Ishikawa (cell line): ENCODE measurements around the gene FCN3.
A peak's percentile ranks its signal among the peaks of the same experiment; 100 is the strongest.

Experiments
- CEBPB ChIP-seq: IDR thresholded peaks from 2 replicates; pipeline ENCODE4 v1.6.1; 2012
- CREB1 ChIP-seq: IDR thresholded peaks from 2 replicates; pipeline ENCODE4 v1.6.1; 2012; ENCODE audit warnings: low read depth
- EGR1 ChIP-seq: IDR thresholded peaks from 2 replicates; pipeline ENCODE4 v1.6.1; 2012
- EP300 ChIP-seq: IDR thresholded peaks from 2 replicates; pipeline ENCODE4 v1.6.1; 2012; ENCODE audit warnings: borderline replicate concordance
- FOXM1 ChIP-seq: IDR thresholded peaks from 2 replicates; pipeline ENCODE4 v1.6.1; 2012; ENCODE audit warnings: low read depth, borderline replicate concordance
- NFIC ChIP-seq: IDR thresholded peaks from 2 replicates; pipeline ENCODE4 v1.6.1; 2012
- RAD21 ChIP-seq: IDR thresholded peaks from 2 replicates; pipeline ENCODE4 v1.6.1; 2012; ENCODE audit warnings: low read depth
- REST ChIP-seq: IDR thresholded peaks from 2 replicates; pipeline ENCODE4 v1.6.1; 2012; ENCODE audit warnings: low read depth, mild to moderate bottlenecking
- TAF1 ChIP-seq: IDR thresholded peaks from 2 replicates; pipeline ENCODE4 v1.6.1; 2012; ENCODE audit warnings: low read depth, mild to moderate bottlenecking
- TCF12 ChIP-seq: IDR thresholded peaks from 2 replicates; pipeline ENCODE4 v1.6.1; 2012; ENCODE audit warnings: low read depth
- TEAD4 ChIP-seq: IDR thresholded peaks from 2 replicates; pipeline ENCODE4 v1.6.1; 2012
- YY1 ChIP-seq: IDR thresholded peaks from 2 replicates; pipeline ENCODE4 v1.6.1; 2012; ENCODE audit warnings: low read depth
- ZBTB7A ChIP-seq: IDR thresholded peaks from 2 replicates; pipeline ENCODE4 v1.6.1; 2012; ENCODE audit warnings: low read depth
- TF ChIP-seq, protein P1 (sequence below): IDR thresholded peaks from 2 replicates; pipeline ENCODE4 v1.6.1; 2012
- TF ChIP-seq, protein P2 (sequence below): IDR thresholded peaks from 2 replicates; pipeline ENCODE4 v1.6.1; 2012

The FCN3 gene

DNA sequence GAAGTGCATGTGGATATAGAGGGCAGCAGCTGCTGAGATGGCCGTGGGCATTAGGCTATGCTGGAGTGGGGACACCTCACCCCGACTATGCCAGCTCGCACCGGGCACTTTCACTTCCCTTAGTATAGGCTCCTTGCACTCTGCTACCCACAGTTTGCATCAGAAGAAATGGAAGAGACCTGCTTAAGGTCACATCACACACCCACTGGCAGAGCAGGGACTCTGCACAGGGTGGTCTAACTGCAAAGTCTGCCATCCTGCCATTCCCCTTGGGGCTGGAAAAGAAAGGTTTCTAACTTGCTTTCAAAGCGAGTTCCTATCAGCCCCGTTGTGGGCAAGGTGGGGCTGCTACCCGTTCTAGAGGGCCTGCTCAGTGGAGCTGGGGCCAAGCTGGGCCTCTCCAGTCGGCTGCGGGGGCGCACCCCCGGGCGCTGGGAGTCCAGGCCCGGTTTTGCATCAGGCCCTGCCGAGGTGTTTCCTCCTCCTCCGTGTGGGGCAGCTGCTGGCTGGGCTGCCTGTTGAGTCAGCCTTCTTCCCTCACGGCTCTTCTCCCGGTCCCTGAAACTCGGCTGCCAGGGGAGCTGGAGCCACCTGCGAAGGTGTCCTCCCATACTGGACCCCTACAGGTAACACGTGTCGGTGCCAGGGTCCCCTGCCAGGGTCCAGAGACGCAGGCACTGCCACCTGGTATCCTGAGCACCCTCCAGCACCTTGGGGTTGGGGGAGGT, 32.9 kb downstream of the FCN3 start, which contains the start of gene SYTL1:
SYTL1 (plus strand) TSS at position 498 of the 728 bp plus-strand sequence. CDS start 3,313 bp downstream, outside the sequence.
- TF ChIP-seq EP300 (peak; percentile 47; the same call in 1 of the 2 replicates), CREB1 (no peak), CEBPB (no peak), RAD21 (no peak), TCF12 (0 out of 2 replicates have a peak, but pooled peaks have one; percentile 54), ZBTB7A (peak; percentile 68; the same call in 1 of the 2 replicates), TAF1 (peak; percentile 58; the same call in 1 of the 2 replicates), FOXM1 (no peak), TEAD4 (0 out of 2 replicates have a peak, but pooled peaks have one; percentile 25), EGR1 (peak; percentile 80), YY1 (peak; percentile 57; the same call in 1 of the 2 replicates)
- TF ChIP-seq, protein P1, sequence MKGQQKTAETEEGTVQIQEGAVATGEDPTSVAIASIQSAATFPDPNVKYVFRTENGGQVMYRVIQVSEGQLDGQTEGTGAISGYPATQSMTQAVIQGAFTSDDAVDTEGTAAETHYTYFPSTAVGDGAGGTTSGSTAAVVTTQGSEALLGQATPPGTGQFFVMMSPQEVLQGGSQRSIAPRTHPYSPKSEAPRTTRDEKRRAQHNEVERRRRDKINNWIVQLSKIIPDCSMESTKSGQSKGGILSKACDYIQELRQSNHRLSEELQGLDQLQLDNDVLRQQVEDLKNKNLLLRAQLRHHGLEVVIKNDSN = no peak
- TF ChIP-seq, protein P2, sequence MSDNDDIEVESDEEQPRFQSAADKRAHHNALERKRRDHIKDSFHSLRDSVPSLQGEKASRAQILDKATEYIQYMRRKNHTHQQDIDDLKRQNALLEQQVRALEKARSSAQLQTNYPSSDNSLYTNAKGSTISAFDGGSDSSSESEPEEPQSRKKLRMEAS = peak; percentile 73; the same call in 1 of the 2 replicates

GRCh38 chr1:27339213-27339612, 35.4 kb downstream of the FCN3 start:
- TF ChIP-seq ZBTB7A = no peak
- no peak for TF ChIP-seq EP300
- no peak for TF ChIP-seq YY1

DNA sequence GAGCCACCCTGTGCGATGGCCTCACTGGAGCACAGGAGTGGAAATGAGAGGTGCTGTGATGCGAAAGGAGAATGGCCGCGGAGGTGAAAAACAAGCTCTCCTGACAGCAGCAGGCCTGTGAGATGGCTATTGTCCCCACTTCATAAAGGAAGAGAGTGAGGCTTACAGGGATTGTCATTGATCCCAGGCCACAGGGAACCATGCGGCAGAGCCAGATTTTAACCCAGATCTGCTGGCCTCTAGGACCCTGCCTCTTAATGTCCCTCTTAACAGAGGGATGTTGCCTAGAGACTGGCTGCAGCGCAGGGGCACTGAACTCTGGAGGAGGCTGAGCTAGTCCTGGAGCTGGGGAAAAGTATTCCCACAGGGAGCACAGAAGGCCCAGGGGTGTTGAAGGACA, 35.9 kb downstream of the FCN3 start:
- TF ChIP-seq CREB1 (no peak), CEBPB (no peak), RAD21 (no peak), REST (no peak), TEAD4 (no peak), TCF12 (no peak), TAF1 (no peak), EGR1 (no peak), FOXM1 (no peak), EP300 (no peak), NFIC (no peak), ZBTB7A (no peak), YY1 (no peak)
- TF ChIP-seq, protein P2 = no peak

GRCh38 chr1:27336756-27337155, 37.9 kb downstream of the FCN3 start:
- TF ChIP-seq FOXM1 (no peak), RAD21 (no peak), EGR1 (no peak), REST (no peak), NFIC (no peak), EP300 (no peak), ZBTB7A (no peak), TAF1 (no peak)
- TF ChIP-seq, protein P1 = no peak

GRCh38 chr1:27335506-27336422, 38.9 kb downstream of the FCN3 start:
- TF ChIP-seq YY1 (no peak), FOXM1 (no peak), CEBPB (no peak), REST (no peak), ZBTB7A (no peak), CREB1 (no peak), TAF1 (no peak), TCF12 (no peak), EP300 (no peak), RAD21 (no peak), TEAD4 (no peak), NFIC (no peak), EGR1 (no peak)
- TF ChIP-seq, protein P1 = no peak
- TF ChIP-seq, protein P2 = no peak
